Osteocyte (in vitro differentiated cells): Measurements from ENCODE around the gene TBC1D9. TPM values are rescaled to one million over a fixed set of nuclear protein-coding genes. Genes with fewer than 3 reads are reported as not detected.
A peak's percentile ranks its signal among the peaks of the same experiment; 100 is the strongest.

Experiments used
- DNase-seq: peaks from one replicate; pipeline ENCODE4 v3.0.0; 2021; ENCODE audit warnings: mixed read lengths; ENCODE audit not compliant: unreplicated experiment; ENCODE audit errors: extremely low spot score
- H3K27ac Mint-ChIP-seq: one replicate; pipeline ENCODE4 v1.8.0; 2021; ENCODE audit warnings: mild to moderate bottlenecking, mixed read lengths; ENCODE audit not compliant: unreplicated experiment
- H3K27me3 Mint-ChIP-seq: one replicate; pipeline ENCODE4 v1.8.0; 2021; ENCODE audit warnings: mixed read lengths; ENCODE audit not compliant: unreplicated experiment
- H3K36me3 Mint-ChIP-seq: one replicate; pipeline ENCODE4 v1.8.0; 2021; ENCODE audit warnings: mixed read lengths; ENCODE audit not compliant: unreplicated experiment
- H3K4me1 Mint-ChIP-seq: one replicate; pipeline ENCODE4 v1.8.0; 2021; ENCODE audit warnings: mixed read lengths; ENCODE audit not compliant: unreplicated experiment
- H3K4me3 Mint-ChIP-seq: one replicate; pipeline ENCODE4 v1.8.0; 2021; ENCODE audit warnings: mild to moderate bottlenecking, moderate library complexity, mixed read lengths; ENCODE audit not compliant: unreplicated experiment
- H3K9me3 Mint-ChIP-seq: one replicate; pipeline ENCODE4 v1.8.0; 2021; ENCODE audit warnings: mixed read lengths; ENCODE audit not compliant: unreplicated experiment
- total RNA-seq: library from RNA; stranded (reverse); gene quantifications from 2 replicates; pipeline ENCODE4 v1.2.1, GENCODE V29; 2021
- TF ChIP-seq, protein P1 (sequence below): fragments of 200-600 bp; sonication (generic); IDR thresholded peaks from 2 replicates; pipeline ENCODE4 v1.5.0; 2021; ENCODE audit warnings: antibody characterized with exemption, mild to moderate bottlenecking, moderate library complexity

TBC1D9 gene
- total RNA-seq, 1 donor from 2014 or later: 38.8 TPM

DNA sequence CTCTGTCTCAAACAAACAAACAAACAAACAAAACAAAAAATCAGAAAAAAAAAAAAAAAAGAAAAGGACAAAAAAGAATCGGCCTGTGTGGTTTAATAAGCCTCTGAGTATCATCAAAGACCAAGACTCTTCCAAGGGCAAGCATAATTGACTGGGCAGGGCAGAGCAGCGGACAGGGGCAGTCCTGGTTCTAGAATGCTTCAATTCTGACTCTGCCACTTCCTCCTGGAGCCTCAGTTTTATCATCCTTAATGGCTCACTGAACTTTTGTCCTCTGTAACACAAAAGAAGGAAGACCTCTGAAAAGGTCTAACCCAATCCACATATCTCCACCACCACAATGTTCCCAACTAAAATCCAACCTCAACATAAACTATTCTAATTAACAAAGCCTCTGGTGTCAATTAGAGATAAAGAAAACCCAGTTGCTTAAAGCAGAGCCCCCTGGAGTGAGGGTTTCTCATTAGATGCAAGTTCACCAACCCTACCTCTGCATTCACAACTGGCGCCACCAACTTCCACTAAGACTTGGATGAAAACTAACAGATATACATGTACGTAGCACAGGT is 51.7 kb downstream of the TBC1D9 start:
- Mint-ChIP-seq H3K9me3 (no peaks in the 10 kb centered on the region), H3K4me1 (peaks cover 39% of the 10 kb centered on the region), H3K27me3 (no peaks in the 10 kb centered on the region), H3K4me3 (no peak overlapping the region), H3K27ac (no peak overlapping the region), H3K36me3 (peaks cover 7% of the 10 kb centered on the region)
- TF ChIP-seq, protein P1, sequence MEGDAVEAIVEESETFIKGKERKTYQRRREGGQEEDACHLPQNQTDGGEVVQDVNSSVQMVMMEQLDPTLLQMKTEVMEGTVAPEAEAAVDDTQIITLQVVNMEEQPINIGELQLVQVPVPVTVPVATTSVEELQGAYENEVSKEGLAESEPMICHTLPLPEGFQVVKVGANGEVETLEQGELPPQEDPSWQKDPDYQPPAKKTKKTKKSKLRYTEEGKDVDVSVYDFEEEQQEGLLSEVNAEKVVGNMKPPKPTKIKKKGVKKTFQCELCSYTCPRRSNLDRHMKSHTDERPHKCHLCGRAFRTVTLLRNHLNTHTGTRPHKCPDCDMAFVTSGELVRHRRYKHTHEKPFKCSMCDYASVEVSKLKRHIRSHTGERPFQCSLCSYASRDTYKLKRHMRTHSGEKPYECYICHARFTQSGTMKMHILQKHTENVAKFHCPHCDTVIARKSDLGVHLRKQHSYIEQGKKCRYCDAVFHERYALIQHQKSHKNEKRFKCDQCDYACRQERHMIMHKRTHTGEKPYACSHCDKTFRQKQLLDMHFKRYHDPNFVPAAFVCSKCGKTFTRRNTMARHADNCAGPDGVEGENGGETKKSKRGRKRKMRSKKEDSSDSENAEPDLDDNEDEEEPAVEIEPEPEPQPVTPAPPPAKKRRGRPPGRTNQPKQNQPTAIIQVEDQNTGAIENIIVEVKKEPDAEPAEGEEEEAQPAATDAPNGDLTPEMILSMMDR: no peak
- DNase-seq: no peak

- H3K4me1 Mint-ChIP-seq: peaks cover 39% of the 10 kb centered on the region
- no peaks in the 10 kb centered on the region for H3K27me3 Mint-ChIP-seq
Observed at GRCh38 chr4:140703463-140703862, 52.7 kb downstream of the TBC1D9 start.

DNA sequence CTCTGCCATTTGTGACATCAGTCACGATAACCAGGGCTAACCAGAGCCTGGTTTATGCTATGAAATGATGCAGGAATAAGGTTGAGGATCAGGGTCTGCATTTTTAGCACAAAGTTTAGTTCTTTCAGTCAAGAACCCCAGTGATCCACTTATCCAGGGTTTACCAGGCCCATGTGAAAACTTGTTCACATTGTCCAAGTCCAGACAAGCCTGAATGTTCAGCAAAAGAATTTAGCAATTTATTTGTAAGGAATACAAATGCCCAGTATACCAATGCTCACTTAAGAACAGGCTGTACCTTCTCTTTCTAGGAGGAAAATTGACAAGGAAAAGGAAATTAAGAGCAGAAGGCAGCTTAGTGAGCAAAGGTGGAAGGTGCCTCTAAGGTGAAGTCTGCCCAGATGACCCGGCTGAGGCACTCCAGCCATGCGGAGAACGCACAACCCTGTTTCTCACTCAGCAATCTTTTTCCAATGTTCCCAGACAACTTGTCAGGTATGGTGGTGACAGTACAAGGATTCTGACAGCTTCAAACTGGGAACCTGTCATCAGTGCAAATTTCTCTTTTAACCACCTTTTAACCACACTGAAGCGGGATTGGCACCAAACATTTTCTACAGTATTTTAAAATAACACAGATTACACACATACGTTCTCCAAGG is 54.0 kb downstream of the TBC1D9 start:
- no peak overlapping the region for H3K27ac Mint-ChIP-seq
- peaks cover 39% of the 10 kb centered on the region for H3K4me1 Mint-ChIP-seq
- peaks cover 25% of the 10 kb centered on the region for H3K36me3 Mint-ChIP-seq
- H3K9me3 Mint-ChIP-seq: no peaks in the 10 kb centered on the region
- no peaks in the 10 kb centered on the region for H3K27me3 Mint-ChIP-seq
- H3K4me3 Mint-ChIP-seq: no peak overlapping the region
- TF ChIP-seq, protein P1: no peak
- DNase-seq: no peak

More at GRCh38 chr4:140703463-140703862, 52.7 kb downstream of the TBC1D9 start:
- Mint-ChIP-seq H3K4me3 (no peak overlapping the region), H3K9me3 (no peaks in the 10 kb centered on the region), H3K36me3 (peaks cover 16% of the 10 kb centered on the region), H3K27ac (peak overlapping the region; percentile 56)
- DNase-seq: no peak
- TF ChIP-seq, protein P1: no peak

- H3K27me3 Mint-ChIP-seq: no peaks in the 10 kb centered on the region
- no peaks in the 10 kb centered on the region for H3K9me3 Mint-ChIP-seq
- TF ChIP-seq, protein P1: no peak
- no peak for DNase-seq
- no peak overlapping the region for H3K27ac Mint-ChIP-seq
- H3K4me3 Mint-ChIP-seq: no peak overlapping the region
- peaks cover 36% of the 10 kb centered on the region for H3K4me1 Mint-ChIP-seq
- peaks cover 25% of the 10 kb centered on the region for H3K36me3 Mint-ChIP-seq
Observed at GRCh38 chr4:140701071-140701470, 55.1 kb downstream of the TBC1D9 start.

DNA sequence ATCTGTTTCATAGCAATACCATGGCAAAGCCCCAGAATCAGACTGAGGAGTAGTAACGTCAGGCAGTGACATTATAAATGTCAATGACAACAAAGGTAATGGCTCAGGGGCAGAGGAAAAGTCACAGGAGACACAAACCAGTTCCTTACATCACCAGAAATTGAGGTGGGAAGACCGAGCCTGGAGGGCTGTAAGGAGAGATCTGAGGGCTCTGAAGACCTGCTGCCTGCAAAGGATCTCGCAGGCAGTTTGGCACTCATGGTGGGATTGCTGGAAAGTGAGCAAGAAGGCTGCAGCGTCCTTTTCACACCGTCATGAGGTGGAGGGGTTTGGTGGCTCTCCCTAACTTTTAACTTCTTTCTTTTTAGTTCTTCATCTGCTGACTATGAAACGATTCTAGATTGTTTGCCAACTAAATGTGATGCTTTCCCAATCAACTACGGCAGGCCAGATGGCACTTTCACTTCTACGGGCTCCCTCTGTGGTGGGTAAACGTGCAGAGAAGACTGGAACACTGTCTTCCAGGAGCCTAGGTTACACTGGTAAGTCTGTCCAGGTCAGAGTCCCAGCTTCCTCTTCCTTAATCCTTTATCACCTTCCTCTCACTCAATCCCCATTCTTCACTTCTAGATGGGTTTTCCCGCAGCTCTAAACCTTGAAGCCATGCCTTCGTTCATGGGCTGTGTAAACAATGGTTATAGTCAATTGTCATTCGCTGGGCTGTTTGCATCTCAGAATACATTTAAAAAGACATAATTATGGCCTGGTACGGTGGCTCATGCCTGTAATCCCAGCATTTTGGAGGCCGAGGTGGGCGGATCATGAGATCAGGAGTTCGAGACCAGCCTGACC is 58.2 kb downstream of the TBC1D9 start:
- TF ChIP-seq, protein P1: no peak
- H3K9me3 Mint-ChIP-seq: no peaks in the 10 kb centered on the region
- peaks cover 26% of the 10 kb centered on the region for H3K36me3 Mint-ChIP-seq
- DNase-seq: no peak
- H3K27ac Mint-ChIP-seq: no peak overlapping the region
- H3K4me3 Mint-ChIP-seq: no peak overlapping the region
- peaks cover 6% of the 10 kb centered on the region for H3K4me1 Mint-ChIP-seq
- no peaks in the 10 kb centered on the region for H3K27me3 Mint-ChIP-seq
